Forelimb muscle (tissue), 1 donor: Measurements from ENCODE around the gene SCRN2. TPM values are rescaled to one million over a fixed set of nuclear protein-coding genes. Genes with fewer than 3 reads are reported as not detected.
A peak's percentile ranks its signal among the peaks of the same experiment; 100 is the strongest.

Experiments used
- DNase-seq: peaks from one replicate; pipeline ENCODE4 v3.0.0-alpha.2; 2013; ENCODE audit warnings: low read depth
- polyA plus RNA-seq: library from polyadenylated mRNA; unstranded; fragments of 120-200 nt; gene quantifications from one replicate; pipeline ENCODE4 v1.2.1, GENCODE V29; 2013; ENCODE audit not compliant: insufficient read length

SCRN2 gene
- polyA plus RNA-seq, 1 donor: 26.0 TPM

DNA sequence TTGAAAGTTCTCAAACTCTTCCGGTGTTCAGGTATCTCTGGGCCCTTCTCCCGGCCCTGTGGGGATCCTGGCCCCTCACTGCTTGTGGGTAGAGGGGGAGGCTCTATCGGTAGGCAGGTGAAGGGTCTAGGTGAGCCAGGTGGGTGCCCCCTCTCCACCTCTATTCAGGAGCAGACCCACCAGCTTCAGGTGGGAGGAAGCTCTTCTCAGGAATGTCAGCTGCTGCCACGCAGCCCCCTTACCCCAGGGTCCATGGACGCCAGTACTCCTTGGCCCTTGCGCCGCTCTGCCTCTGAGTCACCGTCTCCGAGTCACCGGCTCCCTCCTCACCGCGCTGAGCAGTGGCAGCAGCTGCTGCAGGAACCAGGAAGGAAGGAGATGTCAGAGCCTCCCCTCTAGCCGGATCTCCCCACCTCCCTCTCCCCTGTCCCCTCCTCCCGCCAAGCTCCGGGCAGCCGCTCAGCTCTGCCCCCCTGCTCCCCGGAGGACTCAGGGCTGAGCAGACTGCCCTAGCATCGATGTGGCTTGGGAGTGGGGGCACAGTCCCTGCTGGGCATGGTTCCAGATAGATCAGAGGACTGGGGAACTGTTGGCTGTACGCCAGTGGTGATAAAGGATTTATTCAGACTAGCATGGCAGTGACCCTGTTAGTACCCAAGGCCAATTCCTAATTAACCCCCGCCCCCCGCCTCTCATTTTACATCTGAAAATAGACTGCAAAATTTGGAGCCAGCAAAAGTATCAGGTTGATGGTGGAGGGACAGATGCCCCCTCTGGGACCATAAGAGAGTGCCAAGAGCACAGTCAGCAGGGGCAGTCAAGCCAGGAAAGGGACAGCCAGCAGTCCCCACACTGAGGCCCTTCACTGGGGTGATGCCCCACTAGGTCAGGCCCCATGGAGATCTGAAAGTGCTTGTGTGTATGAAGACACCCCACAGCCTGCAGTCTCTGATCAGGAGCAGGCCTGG, 19.4 kb downstream of the SCRN2 start, which contains the start of gene OSBPL7:
OSBPL7 (minus strand) TSS at position 371 of the 968 bp plus-strand sequence. CDS start 1,516 bp downstream, outside the sequence.
- peak; percentile 32 for DNase-seq

DNA sequence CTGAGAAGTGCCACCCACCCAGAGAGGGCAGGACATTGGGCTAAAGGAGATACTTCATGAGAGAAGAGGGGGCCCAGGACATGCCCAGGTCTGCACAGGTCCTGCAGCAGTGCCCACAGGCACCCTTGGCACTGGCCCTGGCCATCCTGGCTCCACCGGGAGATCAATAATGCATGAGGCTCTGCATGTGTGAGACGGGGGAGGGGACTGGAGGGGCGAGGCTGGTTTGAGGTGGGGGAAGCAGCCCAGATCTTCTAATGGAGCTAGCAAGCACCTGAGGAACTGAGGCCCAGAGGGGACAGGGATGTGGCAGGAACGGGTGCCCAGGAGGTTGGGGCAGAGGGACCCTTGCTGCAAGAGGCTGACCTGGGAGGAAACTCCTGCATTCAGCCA, 20.0 kb downstream of the SCRN2 start:
- DNase-seq: no peak

DNA sequence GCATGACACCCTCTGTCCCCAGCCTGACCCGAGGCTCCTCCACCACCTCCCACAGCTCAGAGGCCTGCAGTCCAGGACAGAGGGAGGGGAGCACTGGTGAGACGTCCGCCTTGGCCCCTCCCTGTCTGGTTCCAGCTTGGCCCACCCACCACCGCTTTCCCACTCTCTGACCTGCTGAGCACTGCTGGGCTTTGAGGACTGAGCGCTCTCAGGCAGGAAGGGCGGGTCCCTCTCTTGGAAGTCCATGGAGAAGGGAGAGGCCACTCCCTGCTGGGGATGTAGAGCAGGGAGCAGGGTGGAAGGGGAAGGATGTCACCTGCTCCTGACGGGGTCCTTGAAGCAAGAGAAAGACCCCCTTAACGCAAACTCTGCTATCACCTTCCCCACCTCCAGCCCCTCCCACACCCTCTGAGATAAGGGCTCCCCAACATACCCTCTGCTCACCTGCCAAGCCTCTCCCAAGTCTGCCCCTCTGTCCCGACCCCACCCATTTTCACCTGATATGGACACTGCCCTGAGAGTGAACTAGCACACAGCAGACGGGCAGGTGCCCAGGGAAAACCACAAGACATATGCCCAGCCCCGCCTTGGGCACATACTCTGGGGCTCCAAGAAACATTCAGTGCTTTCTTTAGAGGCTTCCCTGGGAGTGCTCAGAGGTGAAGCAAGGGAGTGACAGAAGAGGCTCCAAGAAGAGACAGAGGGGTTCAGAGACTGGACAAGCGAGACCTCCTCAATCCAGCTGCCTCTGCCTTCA, 20.9 kb downstream of the SCRN2 start:
- DNase-seq: no peak

DNA sequence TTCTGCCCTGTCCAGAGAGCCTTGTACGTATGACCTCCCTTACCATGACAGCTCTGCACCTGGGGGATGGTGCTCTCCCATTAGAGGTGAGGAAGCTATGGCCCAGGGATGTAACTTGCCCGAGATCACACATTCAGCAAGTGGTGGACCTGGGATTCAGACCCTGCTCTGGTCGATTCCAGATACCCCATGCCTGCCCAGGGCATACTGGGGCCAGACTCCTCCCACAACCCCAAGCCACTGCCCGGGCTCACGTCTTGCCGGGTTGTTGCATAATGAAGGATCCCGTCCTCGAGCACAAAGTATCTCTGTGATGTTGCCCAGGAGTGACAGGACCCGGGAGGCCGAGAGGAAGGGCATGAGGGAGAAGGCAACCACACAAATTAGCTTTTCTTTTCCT, 21.6 kb downstream of the SCRN2 start:
- no peak for DNase-seq

DNA sequence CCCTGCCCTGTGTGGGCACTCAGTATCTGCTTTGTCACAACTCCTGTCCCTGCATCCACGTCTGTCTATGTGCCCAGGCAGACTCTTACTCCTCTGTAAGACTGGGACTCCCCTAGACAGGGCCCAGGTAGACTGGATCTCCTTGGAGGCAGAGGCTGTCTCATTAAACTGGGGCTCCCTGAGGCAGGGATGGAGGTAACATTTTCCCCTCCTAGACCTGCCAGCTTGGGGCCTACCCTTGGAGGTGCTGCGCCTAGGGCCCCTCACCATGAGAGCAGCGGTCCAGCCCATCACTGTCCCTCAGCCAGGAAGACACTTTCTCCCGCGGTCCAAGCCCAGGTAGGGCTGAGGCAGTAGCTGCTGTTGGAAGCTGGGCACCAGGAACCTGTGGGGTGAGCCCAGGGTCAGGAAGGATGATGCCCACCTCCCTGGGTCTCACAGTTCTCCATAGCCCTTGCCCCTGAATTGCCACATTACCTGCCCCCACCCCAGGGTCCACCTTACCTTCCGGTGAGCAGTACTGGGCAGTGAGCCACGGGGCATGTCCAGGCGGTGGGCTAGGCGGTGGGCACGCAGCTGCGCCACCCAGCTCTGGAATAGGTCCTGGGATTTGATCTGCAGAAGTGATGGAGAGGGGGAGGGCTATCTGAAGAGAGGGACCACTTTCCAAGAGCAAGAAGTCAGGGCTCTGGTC, 22.9 kb downstream of the SCRN2 start:
- no peak for DNase-seq

DNA sequence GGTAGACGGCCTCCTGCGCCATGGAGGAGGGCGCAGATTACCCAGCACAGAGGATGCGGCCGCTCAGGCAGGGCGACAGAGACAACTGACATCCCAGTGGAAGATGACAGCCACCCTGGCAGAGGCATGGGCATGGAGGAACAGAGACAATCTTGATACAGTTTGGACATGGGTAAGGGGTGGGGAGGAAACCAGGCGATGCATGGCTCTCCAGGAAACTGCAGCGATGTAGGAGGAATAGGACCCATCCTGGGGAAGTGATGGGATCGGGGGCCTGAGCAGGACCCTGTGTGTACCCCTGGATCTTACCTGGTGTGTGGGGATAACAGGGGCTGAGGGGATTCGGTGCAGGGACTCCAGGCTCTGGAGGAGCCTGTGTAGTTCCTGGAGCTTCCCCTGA, 24.1 kb downstream of the SCRN2 start:
- DNase-seq: no peak

DNA sequence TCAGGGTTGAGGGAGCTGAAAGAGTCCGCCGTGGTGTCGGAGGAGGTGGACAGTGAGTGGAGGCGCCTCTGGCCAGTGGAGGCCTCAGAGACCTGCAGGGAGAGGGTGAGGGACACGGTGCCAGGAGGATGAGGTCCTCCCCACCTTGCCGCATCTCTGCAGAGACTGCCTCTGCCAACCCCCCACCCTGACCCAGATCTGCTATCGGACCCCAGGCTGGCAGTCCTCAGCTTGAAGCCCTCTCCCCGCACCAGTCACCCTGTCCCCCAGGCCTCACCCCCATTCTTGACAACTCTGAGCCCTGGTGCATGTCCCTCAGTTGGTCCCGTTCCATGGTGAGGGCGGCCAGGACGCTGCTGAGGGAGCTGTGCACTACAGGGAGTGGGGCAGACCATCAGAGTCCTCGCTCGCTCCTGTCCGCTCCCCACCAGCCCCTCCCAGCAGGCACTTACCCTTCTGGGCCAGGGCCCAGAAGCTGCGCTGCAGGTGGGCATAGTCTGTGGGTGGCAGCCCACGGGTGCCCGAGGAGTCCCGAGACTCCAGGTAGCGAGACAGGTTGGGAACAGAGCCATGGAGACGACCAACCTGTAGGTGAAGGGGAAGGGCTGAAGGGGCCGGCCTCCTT, 24.9 kb downstream of the SCRN2 start:
- DNase-seq: no peak

DNA sequence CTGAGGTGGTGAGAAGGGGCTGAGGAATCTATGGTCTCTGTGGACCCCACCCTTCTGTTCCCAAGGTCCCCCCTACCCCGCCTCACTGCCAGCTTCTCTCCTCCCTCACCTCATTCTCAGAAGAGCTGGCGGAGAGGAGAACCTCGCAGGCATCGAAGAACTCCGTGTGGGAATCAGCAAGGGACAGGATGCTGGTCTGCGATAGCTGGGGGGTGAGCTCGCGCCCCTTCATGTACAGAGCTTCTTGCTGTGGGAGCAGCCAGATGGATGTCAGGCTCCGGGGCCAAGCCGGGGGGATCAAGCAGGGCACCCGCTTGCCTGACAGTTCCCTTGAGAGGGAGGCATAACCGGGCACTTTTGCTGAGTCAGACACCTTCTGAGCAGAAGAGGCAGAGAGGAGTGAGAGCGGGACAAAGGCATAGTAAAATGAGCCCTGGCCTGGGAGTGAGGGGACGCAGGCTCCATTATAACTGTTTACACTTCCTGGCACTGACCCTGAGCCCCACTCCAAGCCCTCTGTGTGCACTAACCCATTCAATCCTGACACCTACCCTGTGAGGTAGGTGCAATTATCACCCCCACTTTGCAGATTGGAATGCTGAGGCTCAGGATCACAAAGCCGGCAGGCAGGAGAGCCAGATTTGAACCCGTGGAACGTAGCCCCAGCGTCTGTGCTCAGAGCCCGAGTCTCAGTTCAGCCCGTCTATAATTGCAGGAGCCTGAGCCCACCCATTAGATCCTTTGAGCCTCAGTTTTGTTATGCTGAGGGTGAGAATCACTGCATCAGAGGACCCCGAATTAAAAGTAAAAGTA, 25.8 kb downstream of the SCRN2 start:
- DNase-seq: no peak

DNA sequence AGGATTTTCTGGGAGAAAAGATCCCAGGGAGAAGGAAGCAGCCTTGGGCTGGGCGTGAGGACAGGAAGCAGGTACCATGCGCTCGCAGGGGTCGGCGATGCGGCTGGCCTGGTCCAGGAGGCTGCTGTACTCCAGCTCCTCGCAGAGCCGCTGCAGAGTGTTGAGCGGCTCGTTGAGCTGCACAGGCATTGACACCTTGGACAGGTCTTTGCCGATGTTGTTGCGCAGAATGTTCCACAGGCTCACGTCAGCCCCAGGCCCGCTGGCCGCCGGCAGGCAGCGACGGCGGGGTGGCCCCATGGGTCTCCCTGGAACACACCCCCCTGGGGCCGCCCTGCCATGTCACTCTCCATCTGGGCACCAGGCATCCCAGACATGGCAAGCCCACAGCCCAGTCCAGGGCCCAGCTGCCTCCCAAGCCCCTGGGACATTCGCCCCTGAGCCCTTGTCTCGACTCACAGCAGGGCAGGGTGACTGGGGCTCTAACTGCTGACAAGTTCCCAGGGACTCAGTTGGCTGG, 27.5 kb downstream of the SCRN2 start:
- DNase-seq: no peak

DNA sequence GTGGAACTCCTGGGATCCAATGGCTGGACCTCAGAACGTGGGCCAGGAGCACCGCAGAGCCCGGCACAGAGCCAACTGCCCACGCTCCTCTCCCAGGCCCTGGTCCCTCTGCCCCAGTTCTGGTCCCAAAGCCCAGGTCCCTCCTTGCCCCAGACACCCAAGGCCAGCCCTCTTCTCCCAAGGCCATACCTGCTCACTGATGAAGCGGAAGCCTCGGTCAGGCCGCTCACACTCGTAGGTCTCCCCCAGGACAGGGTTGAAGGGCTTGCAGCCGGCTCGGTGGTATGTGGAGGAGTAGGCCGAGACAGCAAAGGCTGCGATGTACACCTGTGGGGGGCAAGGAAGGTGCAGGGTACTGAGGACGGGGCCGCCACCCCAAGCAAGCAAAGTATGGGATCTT, 28.0 kb downstream of the SCRN2 start:
- no peak for DNase-seq

DNA sequence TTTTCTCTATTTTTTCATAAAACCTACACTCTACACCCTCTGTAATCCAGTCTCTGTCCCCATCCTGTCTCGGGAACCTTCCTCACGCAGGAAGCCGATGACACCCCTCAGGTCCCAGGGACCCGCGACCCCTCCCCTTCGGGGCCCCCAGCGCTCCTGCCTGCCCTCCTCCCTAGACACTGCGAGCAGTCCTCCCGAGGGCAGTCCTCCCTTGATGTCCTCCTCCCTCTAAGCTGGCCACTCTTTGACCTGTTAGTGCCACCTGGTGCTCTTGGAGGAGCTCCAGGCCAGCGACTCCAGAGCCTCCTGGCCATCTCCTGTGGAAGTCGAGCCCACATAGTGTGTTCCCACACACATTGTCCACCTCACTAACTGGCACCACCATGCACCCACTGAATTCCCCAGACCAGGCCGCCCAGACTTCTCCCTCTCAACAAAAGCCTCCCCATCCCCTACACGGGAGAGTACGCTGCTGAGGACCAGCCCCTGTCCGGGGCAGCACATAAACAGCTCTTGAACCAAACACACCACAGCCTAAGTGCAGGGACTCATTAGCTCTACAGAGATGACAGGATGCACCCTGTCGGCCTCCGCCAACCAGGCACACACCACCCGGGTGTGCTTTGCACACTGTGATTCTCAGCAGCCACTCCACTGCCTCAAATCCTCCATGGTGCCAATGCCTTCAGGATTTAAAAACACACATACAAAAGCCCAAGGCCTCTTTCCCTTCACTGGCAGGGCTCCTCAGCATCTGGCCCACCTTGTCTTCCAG, 28.7 kb downstream of the SCRN2 start:
- DNase-seq: no peak

DNA sequence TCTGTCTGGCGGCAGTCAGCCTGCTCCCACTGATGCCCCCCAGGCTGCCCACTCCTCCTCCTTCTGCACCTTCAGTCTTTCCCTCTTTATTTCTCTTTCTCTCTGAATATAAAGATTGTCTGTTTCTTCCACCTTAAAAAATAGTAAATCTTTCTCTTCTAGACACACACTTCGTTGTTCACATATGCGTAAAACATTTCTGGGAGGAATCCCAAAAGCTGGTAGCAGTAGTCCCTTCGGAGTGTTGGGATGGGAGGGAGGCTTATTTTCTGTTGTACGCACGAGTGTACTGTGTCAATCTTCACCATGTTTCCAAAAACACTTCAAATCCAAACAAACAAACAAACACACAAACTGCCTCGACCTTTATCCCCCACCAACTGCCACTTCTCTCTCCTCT, 29.4 kb downstream of the SCRN2 start:
- DNase-seq: no peak

DNA sequence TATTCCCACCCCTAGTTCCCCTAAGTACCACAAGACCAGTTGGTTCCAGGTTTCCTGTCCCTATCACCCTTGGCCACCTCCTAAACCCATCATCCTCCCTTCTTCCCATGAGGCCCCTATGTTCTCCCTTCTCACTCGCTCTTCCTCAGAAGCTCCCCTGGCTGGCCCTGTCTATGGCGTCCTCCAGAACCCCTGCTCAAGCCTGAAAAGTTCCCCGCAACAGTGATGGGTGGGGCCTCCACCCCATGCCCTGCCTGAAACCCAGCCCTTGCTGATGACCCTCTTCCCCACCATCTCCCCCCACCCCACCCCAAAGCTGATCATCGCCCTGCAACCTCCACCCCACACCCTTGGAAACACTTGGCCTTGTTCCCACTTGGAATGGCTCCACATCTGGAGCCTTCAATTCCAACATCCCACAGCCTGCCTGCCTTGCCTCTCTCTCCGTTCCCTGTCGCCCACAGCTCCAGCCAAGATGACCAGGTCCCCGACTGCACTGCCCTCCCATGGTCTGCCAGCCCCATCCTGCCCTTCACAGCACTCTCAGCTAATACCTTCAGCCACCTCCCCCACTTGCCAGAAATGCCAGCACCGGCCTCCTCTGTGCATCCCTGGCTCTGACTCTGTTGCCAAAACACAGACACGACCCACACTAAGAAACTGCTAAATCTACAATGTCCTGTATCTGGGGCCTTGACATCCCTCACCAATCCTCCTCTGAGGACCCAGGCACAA, 30.0 kb downstream of the SCRN2 start:
- DNase-seq: no peak

DNA sequence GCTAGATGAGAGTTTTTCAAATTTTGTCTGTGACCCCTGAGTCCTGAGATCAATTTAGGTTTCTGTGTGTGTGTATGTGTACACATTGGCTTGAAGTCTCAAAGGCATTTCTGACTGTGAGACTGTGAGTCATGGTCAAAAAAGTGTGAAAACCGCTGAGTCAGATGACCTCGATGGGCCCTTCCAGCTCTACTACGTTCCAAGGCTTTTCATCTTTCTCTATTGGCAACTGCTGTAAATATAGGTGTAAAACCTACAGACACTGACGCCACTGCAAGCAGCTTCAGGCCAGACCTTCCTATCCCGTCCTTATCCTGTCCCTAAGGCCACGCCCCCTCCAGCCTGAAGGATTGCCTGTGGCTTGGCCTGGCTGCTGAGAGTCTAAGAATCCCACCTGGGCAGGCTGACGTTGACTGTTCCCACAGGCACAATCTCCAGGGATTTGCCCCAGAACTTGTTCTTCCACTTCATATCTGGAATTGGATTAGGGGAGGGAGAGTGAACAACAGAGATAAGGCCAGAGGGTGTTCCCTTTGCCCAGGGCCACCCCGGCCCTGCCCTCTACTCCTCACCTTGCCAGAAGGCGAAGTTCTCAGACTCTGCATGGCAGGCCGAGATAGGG, 30.8 kb downstream of the SCRN2 start:
- no peak for DNase-seq

DNA sequence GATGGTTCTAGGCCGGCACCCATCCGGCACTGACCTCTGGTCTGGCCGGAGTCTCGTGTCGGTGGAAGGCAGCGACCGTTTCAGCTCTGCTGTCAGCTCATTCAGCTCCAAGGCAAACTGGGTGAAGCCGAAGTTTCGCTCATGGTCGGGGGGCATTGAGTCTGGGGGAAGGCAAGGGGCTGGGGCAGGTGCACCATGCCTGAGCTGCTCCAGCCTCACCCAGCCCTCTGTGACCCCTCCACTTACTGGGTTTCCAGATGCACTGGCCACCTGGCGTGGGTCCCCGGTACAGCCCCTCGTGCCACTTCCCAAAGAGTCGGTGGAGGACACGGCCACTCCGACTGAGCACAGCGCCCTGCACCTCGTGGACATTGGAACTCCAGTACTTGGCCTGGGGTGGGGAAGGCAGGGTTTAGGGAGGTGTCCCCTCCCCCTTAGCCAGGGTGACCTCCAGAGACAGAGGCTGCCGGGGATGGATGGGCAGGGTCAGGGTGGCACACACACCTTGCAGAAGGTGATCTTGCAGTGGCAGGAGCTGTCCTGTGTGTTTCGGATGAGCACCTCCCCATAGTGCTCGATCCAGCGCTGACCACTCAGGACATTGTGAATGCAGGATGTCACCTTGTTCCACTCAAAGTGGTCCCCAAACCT, 32.1 kb downstream of the SCRN2 start:
- no peak for DNase-seq

DNA sequence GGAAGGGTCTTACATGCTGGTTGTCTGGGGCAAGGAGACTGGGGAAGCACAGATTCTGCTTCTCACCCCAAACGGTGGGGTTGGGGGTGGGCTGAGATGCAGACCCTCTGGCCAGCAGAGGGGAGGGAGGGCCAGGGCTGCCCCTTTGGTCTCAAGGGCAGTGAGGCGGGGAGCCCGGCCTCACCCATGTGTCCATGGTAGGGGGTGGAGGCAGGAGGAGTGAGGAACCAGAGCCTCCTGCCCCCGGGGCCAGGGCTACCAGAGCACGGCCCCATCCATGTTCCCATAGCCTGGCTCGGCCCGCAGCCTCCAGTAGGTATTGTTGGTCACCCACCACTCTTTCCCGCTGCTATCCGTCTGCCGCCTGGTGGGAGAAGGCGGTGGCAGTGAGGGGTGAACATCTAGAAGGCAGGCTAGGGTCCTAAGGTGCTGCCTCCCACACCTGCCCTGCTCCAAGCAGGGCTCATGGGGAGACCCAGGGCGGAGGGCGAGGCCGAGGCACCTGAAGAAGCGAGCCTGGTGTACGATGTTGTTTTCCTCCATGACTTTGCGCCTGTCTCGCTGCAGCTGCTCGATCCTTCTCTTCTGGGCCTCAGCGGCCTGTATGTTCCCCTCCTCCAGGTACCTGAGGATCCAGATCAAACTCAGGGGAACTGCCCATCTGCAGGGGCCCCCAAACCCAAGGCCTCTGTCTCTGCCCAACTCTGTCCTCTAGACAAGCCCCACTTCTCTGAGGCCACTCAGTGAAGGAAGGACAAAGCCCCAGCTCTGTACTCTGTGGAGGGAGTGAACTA, 32.8 kb downstream of the SCRN2 start:
- no peak for DNase-seq

DNA sequence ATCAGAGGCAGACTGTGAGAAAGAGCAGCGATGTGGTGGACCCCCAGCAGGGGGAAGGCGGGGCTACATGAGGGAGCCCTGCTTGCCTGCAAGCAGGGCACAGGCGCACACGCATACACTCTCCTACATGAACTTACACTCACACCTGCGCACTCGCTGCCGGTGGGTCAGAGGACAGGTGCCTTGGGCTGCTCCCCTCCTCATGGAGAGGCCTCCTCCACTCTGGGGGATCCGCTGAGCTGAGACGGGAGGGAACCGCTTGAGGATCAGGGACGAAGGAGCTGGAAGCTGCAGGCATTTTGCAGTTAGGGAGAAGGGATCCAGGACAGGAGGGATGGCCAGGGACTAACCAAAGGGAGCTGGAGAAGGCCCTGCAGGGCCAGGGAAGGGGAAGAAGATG, 33.7 kb downstream of the SCRN2 start:
- DNase-seq: no peak
